Kidney tubule cell (primary cell): Measurements from ENCODE around the gene EVC2.

Experiments used
- DNase-seq: peaks from one replicate; pipeline ENCODE4 v3.0.0-alpha.2; 2018; ENCODE audit warnings: low spot score

Gene EVC2

GRCh38 chr4:5711479-5712184 lies 3.3 kb upstream of the EVC2 start:
- peak; percentile 59 for DNase-seq

GRCh38 chr4:5710961-5711478 lies 2.7 kb upstream of the EVC2 start, which contains the start of gene EVC:
TSS of gene EVC (plus strand) at chr4:5711201. CDS start at chr4:5711381, 180 bp downstream.
- peak; percentile 83 for DNase-seq

GRCh38 chr4:5710065-5710960 lies 2.0 kb upstream of the EVC2 start:
- DNase-seq, result peak; percentile 30

- DNase-seq, result peak; percentile 40
Observed at GRCh38 chr4:5709207-5709575, 832 bp upstream of the EVC2 start.

GRCh38 chr4:5707778-5708448 lies 446 bp downstream of the EVC2 start:
- peak; percentile 57 for DNase-seq

- DNase-seq, result no peak
Observed at GRCh38 chr4:5707366-5707765, 993 bp downstream of the EVC2 start.

- DNase-seq, result no peak
Observed at GRCh38 chr4:5706486-5707290, 1.7 kb downstream of the EVC2 start.

GRCh38 chr4:5705647-5706320 lies 2.6 kb downstream of the EVC2 start:
- DNase-seq, result no peak

GRCh38 chr4:5704276-5704675 lies 4.1 kb downstream of the EVC2 start:
- no peak for DNase-seq

GRCh38 chr4:5703831-5704230 lies 4.5 kb downstream of the EVC2 start:
- DNase-seq, result no peak

GRCh38 chr4:5701971-5702370 lies 6.4 kb downstream of the EVC2 start:
- DNase-seq, result no peak

- DNase-seq, result no peak
Observed at GRCh38 chr4:5700459-5700858, 7.9 kb downstream of the EVC2 start.

- DNase-seq, result no peak
Observed at GRCh38 chr4:5696341-5696740, 12.0 kb downstream of the EVC2 start.

- peak; percentile 14 for DNase-seq
Observed at GRCh38 chr4:5693871-5694270, 14.5 kb downstream of the EVC2 start.

- no peak for DNase-seq
Observed at GRCh38 chr4:5691491-5692132, 16.7 kb downstream of the EVC2 start.

GRCh38 chr4:5689065-5689464 lies 19.3 kb downstream of the EVC2 start:
- no peak for DNase-seq

- no peak for DNase-seq
Observed at GRCh38 chr4:5686338-5686737, 22.0 kb downstream of the EVC2 start.

- no peak for DNase-seq
Observed at GRCh38 chr4:5685296-5685695, 23.1 kb downstream of the EVC2 start.

GRCh38 chr4:5683566-5683965 lies 24.8 kb downstream of the EVC2 start:
- no peak for DNase-seq

GRCh38 chr4:5678977-5679376 lies 29.4 kb downstream of the EVC2 start:
- no peak for DNase-seq

GRCh38 chr4:5676763-5677162 lies 31.6 kb downstream of the EVC2 start:
- DNase-seq, result no peak
